Right renal cortex interstitium (tissue), 3 donors: ENCODE results near the gene AOPEP. TPM values are rescaled to one million over a fixed set of nuclear protein-coding genes. Genes with fewer than 3 reads are reported as not detected.
"Not testable (repeated sequence)": the region's sequence is repeated elsewhere in the genome, so short reads cannot be mapped to it uniquely, and the experiment has no call there.

Experiments
- DNase-seq, 3 donors: peaks; one replicate each; pipeline ENCODE4 v3.0.0-alpha.2; 2013; ENCODE audit warnings: low read depth in 3 of 3, low spot score in 2 of 3
- polyA plus RNA-seq, 3 donors: library from polyadenylated mRNA; unstranded; fragments of 120-200 nt; gene quantifications; one replicate each; pipeline ENCODE4 v1.2.1, GENCODE V29; 2013; ENCODE audit not compliant: insufficient read length in 3 of 3

The AOPEP gene
- polyA plus RNA-seq, 3 donors: 47.3 to 58.7 (median 51.8) TPM

- no peak for DNase-seq
Observed at GRCh38 chr9:94861589-94862272, 135.2 kb downstream of the AOPEP start.

- DNase-seq: no peak
Observed at GRCh38 chr9:94864196-94864595, 137.7 kb downstream of the AOPEP start.

- DNase-seq: no peak
Observed at GRCh38 chr9:94864862-94865509, 138.5 kb downstream of the AOPEP start.

- no peak for DNase-seq
Observed at GRCh38 chr9:94865582-94866452, 139.3 kb downstream of the AOPEP start.

- no peak for DNase-seq
Observed at GRCh38 chr9:94866770-94867169, 140.3 kb downstream of the AOPEP start.

- DNase-seq: no peak
Observed at GRCh38 chr9:94867281-94867841, 140.9 kb downstream of the AOPEP start.

- no peak for DNase-seq
Observed at GRCh38 chr9:94867842-94868312, 141.4 kb downstream of the AOPEP start.

GRCh38 chr9:94868464-94868863, 142.0 kb downstream of the AOPEP start:
- DNase-seq: no peak

- DNase-seq: no peak
Observed at GRCh38 chr9:94869415-94869843, 142.9 kb downstream of the AOPEP start.

- no peak for DNase-seq
Observed at GRCh38 chr9:94870465-94870792, 143.9 kb downstream of the AOPEP start.

GRCh38 chr9:94870793-94871558, 144.5 kb downstream of the AOPEP start:
- DNase-seq: no peak

GRCh38 chr9:94872083-94872833, 145.8 kb downstream of the AOPEP start:
- DNase-seq: no peak

- no peak for DNase-seq
Observed at GRCh38 chr9:94872891-94873511, 146.5 kb downstream of the AOPEP start.

- DNase-seq: no peak
Observed at GRCh38 chr9:94874316-94874715, 147.8 kb downstream of the AOPEP start.

- DNase-seq: no peak
Observed at GRCh38 chr9:94875300-94876020, 149.0 kb downstream of the AOPEP start.

- not testable (repeated sequence) for DNase-seq
Observed at GRCh38 chr9:94878804-94879203, 152.3 kb downstream of the AOPEP start.

- no peak for DNase-seq
Observed at GRCh38 chr9:94879230-94879629, 152.7 kb downstream of the AOPEP start.

- no peak for DNase-seq
Observed at GRCh38 chr9:94881023-94881422, 154.5 kb downstream of the AOPEP start.

- no peak for DNase-seq
Observed at GRCh38 chr9:94881454-94881853, 155.0 kb downstream of the AOPEP start.
